ENCODE measurements around the gene BLVRB.

DNA sequence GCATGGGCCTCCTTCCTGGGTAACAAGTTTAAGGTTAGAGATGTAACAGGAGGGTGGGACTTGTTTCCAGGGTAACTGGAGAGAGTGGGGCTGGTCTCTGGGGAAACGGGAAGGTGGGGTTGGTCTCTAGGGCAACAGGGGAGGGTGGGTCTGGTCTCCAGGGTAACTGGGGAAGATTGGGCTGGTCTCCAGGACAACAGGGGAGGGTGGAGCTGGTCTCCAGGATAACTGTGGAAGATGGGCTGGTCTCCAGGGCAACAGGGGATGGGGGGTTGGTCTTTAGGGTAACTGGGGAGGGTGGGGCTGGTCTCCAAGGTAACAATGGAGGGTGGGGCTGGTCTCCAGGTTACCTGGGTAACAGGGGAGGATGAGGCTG, 37.8 kb upstream of the BLVRB start:
- no peak for TF ChIP-seq EP300 (IDR thresholded peaks at IDR 0.05)
- TF ChIP-seq, protein P1, sequence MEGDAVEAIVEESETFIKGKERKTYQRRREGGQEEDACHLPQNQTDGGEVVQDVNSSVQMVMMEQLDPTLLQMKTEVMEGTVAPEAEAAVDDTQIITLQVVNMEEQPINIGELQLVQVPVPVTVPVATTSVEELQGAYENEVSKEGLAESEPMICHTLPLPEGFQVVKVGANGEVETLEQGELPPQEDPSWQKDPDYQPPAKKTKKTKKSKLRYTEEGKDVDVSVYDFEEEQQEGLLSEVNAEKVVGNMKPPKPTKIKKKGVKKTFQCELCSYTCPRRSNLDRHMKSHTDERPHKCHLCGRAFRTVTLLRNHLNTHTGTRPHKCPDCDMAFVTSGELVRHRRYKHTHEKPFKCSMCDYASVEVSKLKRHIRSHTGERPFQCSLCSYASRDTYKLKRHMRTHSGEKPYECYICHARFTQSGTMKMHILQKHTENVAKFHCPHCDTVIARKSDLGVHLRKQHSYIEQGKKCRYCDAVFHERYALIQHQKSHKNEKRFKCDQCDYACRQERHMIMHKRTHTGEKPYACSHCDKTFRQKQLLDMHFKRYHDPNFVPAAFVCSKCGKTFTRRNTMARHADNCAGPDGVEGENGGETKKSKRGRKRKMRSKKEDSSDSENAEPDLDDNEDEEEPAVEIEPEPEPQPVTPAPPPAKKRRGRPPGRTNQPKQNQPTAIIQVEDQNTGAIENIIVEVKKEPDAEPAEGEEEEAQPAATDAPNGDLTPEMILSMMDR (IDR thresholded peaks at IDR 0.05), result no peak
